H9 (cell line): Measurements from ENCODE around the gene TTC7B. TPM values are rescaled to one million over a fixed set of nuclear protein-coding genes. Genes with fewer than 3 reads are reported as not detected.

Experiments used
- DNase-seq: peaks from one replicate; pipeline ENCODE4 v3.0.0-alpha.2; 2017
- H2AFZ ChIP-seq: one replicate; pipeline ENCODE4 v1.6.1; 2013; ENCODE audit warnings: mild to moderate bottlenecking, low read length, control low read depth, moderate library complexity
- H2AK5ac ChIP-seq: 2 replicates; pipeline ENCODE4 v1.6.1; 2013; ENCODE audit warnings: low read length, control low read depth, mixed read lengths; ENCODE audit not compliant: insufficient read length
- H2BK120ac ChIP-seq: one replicate; pipeline ENCODE4 v1.6.1; 2013; ENCODE audit warnings: low read depth, mild to moderate bottlenecking, low read length, control low read depth, inconsistent platforms; ENCODE audit not compliant: poor library complexity, severe bottlenecking
- H2BK12ac ChIP-seq: 2 replicates; pipeline ENCODE4 v1.6.1; 2013; ENCODE audit warnings: low read length, control low read depth, mixed read lengths, low read depth; ENCODE audit not compliant: insufficient read length
- H2BK15ac ChIP-seq: 2 replicates; pipeline ENCODE4 v1.6.1; 2013; ENCODE audit warnings: low read depth, low read length, control low read depth
- H2BK20ac ChIP-seq: one replicate; pipeline ENCODE4 v1.6.1; 2013; ENCODE audit warnings: low read depth, mild to moderate bottlenecking, low read length, control low read depth, inconsistent platforms; ENCODE audit not compliant: poor library complexity, severe bottlenecking
- H2BK5ac ChIP-seq: 2 replicates; pipeline ENCODE4 v1.6.1; 2013; ENCODE audit warnings: low read length, control low read depth, mixed read lengths; ENCODE audit not compliant: insufficient read length
- H3K14ac ChIP-seq: 2 replicates; pipeline ENCODE4 v1.6.1; 2013; ENCODE audit warnings: low read length, control low read depth; ENCODE audit not compliant: insufficient read depth
- H3K18ac ChIP-seq: 2 replicates; pipeline ENCODE4 v1.6.1; 2013; ENCODE audit warnings: low read depth, mild to moderate bottlenecking, mixed read lengths, low read length, control low read depth; ENCODE audit not compliant: insufficient read length
- H3K23ac ChIP-seq: 2 replicates; pipeline ENCODE4 v1.6.1; 2013; ENCODE audit warnings: low read length, control low read depth, mixed read lengths, low read depth; ENCODE audit not compliant: insufficient read length
- H3K23me2 ChIP-seq: 2 replicates; pipeline ENCODE4 v1.6.1; 2013; ENCODE audit warnings: low read depth, mild to moderate bottlenecking, mixed read lengths, low read length, control low read depth; ENCODE audit not compliant: insufficient read length, poor library complexity, severe bottlenecking
- H3K27ac ChIP-seq: 2 replicates; pipeline ENCODE4 v1.5.1; 2013; ENCODE audit warnings: low read length, control low read depth, mixed read lengths, low read depth; ENCODE audit not compliant: insufficient read length
- H3K27me3 ChIP-seq: 2 replicates; pipeline ENCODE4 v1.6.1; 2013; ENCODE audit warnings: low read length, control low read depth, inconsistent platforms; ENCODE audit not compliant: insufficient read depth
- H3K4ac ChIP-seq: 2 replicates; pipeline ENCODE4 v1.6.1; 2013; ENCODE audit warnings: low read depth, mild to moderate bottlenecking, control low read depth, inconsistent platforms, low read length, moderate library complexity
- H3K4me1 ChIP-seq: 2 replicates; pipeline ENCODE4 v1.6.1; 2013; ENCODE audit warnings: low read length, control low read depth, inconsistent platforms; ENCODE audit not compliant: insufficient read depth
- H3K4me2 ChIP-seq: 2 replicates; pipeline ENCODE4 v1.6.1; 2013; ENCODE audit warnings: low read length, control low read depth, mixed read lengths; ENCODE audit not compliant: insufficient read length, insufficient read depth
- H3K56ac ChIP-seq: 2 replicates; pipeline ENCODE4 v1.6.1; 2013; ENCODE audit warnings: low read depth, mild to moderate bottlenecking, mixed read lengths, low read length, control low read depth; ENCODE audit not compliant: insufficient read length
- H3K79me1 ChIP-seq: 2 replicates; pipeline ENCODE4 v1.6.1; 2013; ENCODE audit warnings: low read depth, mild to moderate bottlenecking, moderate library complexity, low read length, control low read depth, inconsistent platforms; ENCODE audit not compliant: insufficient read depth, poor library complexity, severe bottlenecking
- H3K79me2 ChIP-seq: 2 replicates; pipeline ENCODE4 v1.6.1; 2013; ENCODE audit warnings: low read length, control low read depth, inconsistent platforms; ENCODE audit not compliant: insufficient read depth
- H3K9ac ChIP-seq: 2 replicates; pipeline ENCODE4 v1.6.1; 2013; ENCODE audit warnings: low read length, control low read depth, mixed read lengths; ENCODE audit not compliant: insufficient read length; ENCODE audit errors: extremely low read depth
- H3K9me3 ChIP-seq: one replicate; pipeline ENCODE4 v1.6.1; 2013; ENCODE audit warnings: low read depth, low read length, inconsistent platforms; ENCODE audit not compliant: control insufficient read depth
- H3T11ph ChIP-seq: one replicate; pipeline ENCODE4 v1.6.1; 2013; ENCODE audit warnings: mild to moderate bottlenecking, low read length, control low read depth, inconsistent platforms
- H4K20me1 ChIP-seq: one replicate; pipeline ENCODE4 v1.6.1; 2013; ENCODE audit not compliant: control insufficient read depth, insufficient read length, insufficient read depth
- H4K5ac ChIP-seq: 2 replicates; pipeline ENCODE4 v1.6.1; 2013; ENCODE audit warnings: low read depth, mild to moderate bottlenecking, mixed read lengths, low read length, control low read depth; ENCODE audit not compliant: insufficient read length
- H4K8ac ChIP-seq: replicated peaks from 2 replicates; pipeline ENCODE4 v1.6.1; 2013; ENCODE audit warnings: low read length, control low read depth, mixed read lengths, low read depth; ENCODE audit not compliant: insufficient read length
- H4K91ac ChIP-seq: 2 replicates; pipeline ENCODE4 v1.6.1; 2013; ENCODE audit warnings: low read depth, mild to moderate bottlenecking, moderate library complexity, mixed read lengths, low read length, control low read depth; ENCODE audit not compliant: insufficient read length
- H3K27ac Mint-ChIP-seq, 3 experiments: 2 replicates in 2 of 3; 3 replicates in 1 of 3; pipeline ENCODE4 v1.8.0; 2020 to 2021; ENCODE audit warnings: mixed read lengths in 3 of 3, mild to moderate bottlenecking in 1 of 3, moderate library complexity in 1 of 3
- H3K27me3 Mint-ChIP-seq: 2 replicates; pipeline ENCODE4 v1.8.0; 2021; ENCODE audit warnings: low read depth, mild to moderate bottlenecking, moderate library complexity, mixed read lengths
- H3K36me3 Mint-ChIP-seq, 3 experiments: 2 replicates in 2 of 3; 3 replicates in 1 of 3; pipeline ENCODE4 v1.8.0; 2020 to 2021; ENCODE audit warnings: low read depth in 3 of 3, mixed read lengths in 3 of 3; ENCODE audit not compliant: insufficient read depth in 1 of 3
- H3K4me1 Mint-ChIP-seq, 2 experiments: 2 replicates each; pipeline ENCODE4 v1.8.0; 2020; ENCODE audit warnings: mixed read lengths in 2 of 2
- H3K4me3 Mint-ChIP-seq, 2 experiments: 2 replicates in 1 of 2; 3 replicates in 1 of 2; pipeline ENCODE4 v1.8.0; 2020 to 2021; ENCODE audit warnings: mild to moderate bottlenecking in 2 of 2, mixed read lengths in 2 of 2, moderate library complexity in 1 of 2
- H3K9me3 Mint-ChIP-seq, 2 experiments: 2 replicates in 1 of 2; 3 replicates in 1 of 2; pipeline ENCODE4 v1.8.0; 2020; ENCODE audit warnings: mild to moderate bottlenecking in 2 of 2, mixed read lengths in 2 of 2, moderate library complexity in 1 of 2
- CTCF ChIP-seq: fragments of 200-600 bp; sonication (generic); conservative IDR thresholded peaks from 3 replicates; pipeline ENCODE4 v1.8.0; 2021; ENCODE audit warnings: antibody characterized with exemption, mild to moderate bottlenecking
- WGBS: extraction: QIAGEN DNeasy Blood & Tissue Kit; methylation state at CpG from one replicate; pipeline ENCODE4 v1.1.7; 2013; ENCODE audit warnings: missing lambda C conversion rate, low lambda C conversion rate, mixed read lengths; ENCODE audit not compliant: insufficient read length; ENCODE audit errors: extremely low coverage; 5-methylcytosine and 5-hydroxymethylcytosine counted together
- total RNA-seq: library from RNA; stranded (reverse); gene quantifications from 2 replicates; pipeline ENCODE4 v1.2.1, GENCODE V29; 2021

The TTC7B gene
- total RNA-seq, 1 experiment from 2014 or later, result 33.7 TPM

- Histone ChIP-seq H3T11ph (no peak overlapping the region), H2BK15ac (no peak overlapping the region), H3K79me2 (no peaks in the 10 kb centered on the region), H2AFZ (no peak overlapping the region), H4K5ac (no peak overlapping the region), H4K91ac (peak overlapping the region; percentile 67), H2BK12ac (no peak overlapping the region), H2BK5ac (no peak overlapping the region), H3K4me1 (peaks cover 27% of the 10 kb centered on the region), H4K20me1 (no peaks in the 10 kb centered on the region), H3K23ac (no peak overlapping the region), H3K14ac (no peak overlapping the region), H3K18ac (no peak overlapping the region), H3K79me1 (no peaks in the 10 kb centered on the region), H2AK5ac (no peak overlapping the region), H3K9me3 (no peaks in the 10 kb centered on the region), H3K23me2 (peaks cover 3% of the 10 kb centered on the region), H3K27ac (no peak overlapping the region), H4K8ac (no peak overlapping the region), H3K4ac (no peak overlapping the region), H2BK20ac (no peak overlapping the region), H3K9ac (no peak overlapping the region), H3K27me3 (no peaks in the 10 kb centered on the region), H3K4me2 (no peak overlapping the region), H2BK120ac (no peak overlapping the region), H3K56ac (no peak overlapping the region)
- no peak for TF ChIP-seq CTCF
- Mint-ChIP-seq H3K36me3 (peaks cover 0 to 14% (median 5%) of the 10 kb centered on the region in 3 experiments; a peak in 2 of 7 replicates), H3K4me1 (peaks cover 72 to 76% of the 10 kb centered on the region in 2 experiments), H3K9me3 (no peaks in the 10 kb centered on the region; a peak in 1 of 5 replicates), H3K4me3 (no peak overlapping the region), H3K27me3 (no peaks in the 10 kb centered on the region), H3K27ac (no peak overlapping the region; a peak in 1 of 7 replicates)
- WGBS, result no CpG with 5 or more reads among the region's 4 CpGs
- no peak for DNase-seq
These were observed 171.3 kb downstream of the TTC7B start for GRCh38 chr14:90644882-90645281.
